GM12878 (cell line): ENCODE measurements around the gene SLC43A3. TPM values are rescaled to one million over a fixed set of nuclear protein-coding genes. Genes with fewer than 3 reads are reported as not detected.

Source experiments
- ATAC-seq: fragments of 200-7000 bp; cut with Tn5 transposase; 3 replicates; pipeline ENCODE4 v1.9.1; 2020; ENCODE audit warnings: mild to moderate bottlenecking, moderate library complexity
- BruUV-seq: library from RNA; stranded (reverse); fragments of 400-500 nt; replicated peaks from 2 replicates; lab custom pipeline; 2021; lab: Mats Ljungman, UMichigan
- CTCF ChIA-PET: fragments of 300-600 bp; sonication (Branson Sonifier 250); formaldehyde crosslinking; extraction: SDS; loops from one replicate; lab custom pipeline; 2021; ENCODE audit warnings: inconsistent platforms; lab: Yijun Ruan, JAX
- POLR2A ChIA-PET: fragments of 350-600 bp; formaldehyde crosslinking; extraction: SDS; loops from one replicate; lab custom pipeline; 2021; ENCODE audit warnings: inconsistent platforms; lab: Charles Lee
- RAD21 ChIA-PET: fragments of 300-600 bp; sonication (Branson Sonifier 250); formaldehyde crosslinking; loops from one replicate; lab custom pipeline; 2023; ENCODE audit warnings: antibody characterized with exemption; ENCODE audit not compliant: unreplicated experiment; lab: Charles Lee
- SMC1A ChIA-PET: fragments of 300-600 bp; sonication (Branson Sonifier 250); formaldehyde crosslinking; loops from one replicate; lab custom pipeline; 2023; ENCODE audit not compliant: unreplicated experiment, uncharacterized antibody; lab: Charles Lee
- DNase-seq: peaks from one replicate; pipeline ENCODE4 v3.0.0-alpha.2; 2011; ENCODE audit warnings: low read depth, low spot score
- FAIRE-seq: peaks from 3 replicates; lab custom pipeline; 2011; peaks lifted over from hg19 to GRCh38; lab: Jason Lieb, UNC
- H2AFZ ChIP-seq: 2 replicates; pipeline ENCODE4 v1.6.0; 2011; ENCODE audit warnings: low read depth, low read length, control low read depth; ENCODE audit not compliant: control insufficient read depth
- H3K27ac ChIP-seq: 2 replicates; pipeline ENCODE4 v1.5.1; 2011; ENCODE audit warnings: control low read depth; ENCODE audit not compliant: control insufficient read depth, insufficient read depth
- H3K27me3 ChIP-seq, 2 experiments: replicated peaks in 1 of 2; 2 replicates each; pipeline versions ENCODE4 v1.6.0 to v1.6.1; 2011; ENCODE audit warnings: low read length in 1 of 2; ENCODE audit not compliant: control insufficient read depth in 2 of 2, insufficient read depth in 2 of 2
- H3K36me3 ChIP-seq, 2 experiments: 2 replicates each; pipeline ENCODE4 v1.5.1; 2011; ENCODE audit warnings: low read length in 1 of 2; ENCODE audit not compliant: control insufficient read depth in 2 of 2, insufficient read depth in 2 of 2
- H3K4me1 ChIP-seq: 2 replicates; pipeline ENCODE4 v1.6.1; 2011; ENCODE audit warnings: mild to moderate bottlenecking, low read length, moderate library complexity, mixed read lengths; ENCODE audit not compliant: control insufficient read depth, insufficient read depth
- H3K4me2 ChIP-seq: 2 replicates; pipeline ENCODE4 v1.6.0; 2011; ENCODE audit warnings: control low read depth; ENCODE audit not compliant: control insufficient read depth, insufficient read depth
- H3K4me3 ChIP-seq: fragments of 200-600 bp; sonication (generic); 2 replicates; pipeline ENCODE4 v1.5.1; 2016
- H3K79me2 ChIP-seq: 2 replicates; pipeline ENCODE4 v1.6.0; 2011; ENCODE audit warnings: low read length; ENCODE audit not compliant: control insufficient read depth, insufficient read depth
- H3K9ac ChIP-seq: 2 replicates; pipeline ENCODE4 v1.8.0; 2011; ENCODE audit warnings: low read length, control low read depth, mixed read lengths; ENCODE audit not compliant: control insufficient read depth, insufficient read depth
- H3K9me3 ChIP-seq: replicated peaks from 3 replicates; pipeline ENCODE4 v1.5.1; 2011; ENCODE audit warnings: mild to moderate bottlenecking, low read length; ENCODE audit not compliant: control insufficient read depth, insufficient read depth
- H4K20me1 ChIP-seq: 2 replicates; pipeline ENCODE4 v1.6.0; 2011; ENCODE audit not compliant: control insufficient read depth, insufficient read depth
- CHD1 ChIP-seq: IDR thresholded peaks from 2 replicates; pipeline ENCODE4 v1.6.1; 2012; ENCODE audit warnings: low read depth, low read length, improper control_type of control experiment
- CTCF ChIP-seq, 3 experiments: IDR thresholded peaks in 2 of 3; conservative IDR thresholded peaks in 1 of 3; 2 replicates each; pipeline ENCODE4 v1.5.1; 2011; ENCODE audit warnings: low read depth in 3 of 3, low read length in 3 of 3, mild to moderate bottlenecking in 3 of 3, control low read depth in 2 of 3, moderate library complexity in 2 of 3, inconsistent platforms in 1 of 3, mixed read lengths in 1 of 3; ENCODE audit not compliant: control insufficient read depth in 2 of 3, insufficient read depth in 1 of 3; ENCODE audit errors: extremely low read depth in 1 of 3
- NBN ChIP-seq: fragments of 450-650 bp; IDR thresholded peaks from 2 replicates; pipeline ENCODE4 v1.6.1; 2016
- RAD21 ChIP-seq: IDR thresholded peaks from 2 replicates; pipeline ENCODE4 v1.6.1; 2011; ENCODE audit warnings: mild to moderate bottlenecking, low read depth, low read length, moderate library complexity; ENCODE audit not compliant: insufficient read depth
- RAD51 ChIP-seq: fragments of 450-650 bp; IDR thresholded peaks from 2 replicates; pipeline ENCODE4 v1.6.1; 2016; ENCODE audit warnings: moderate library complexity, mild to moderate bottlenecking, inconsistent platforms
- RELA ChIP-seq: fragments of 450-650 bp; IDR thresholded peaks from 2 replicates; pipeline ENCODE4 v1.8.0; 2014; ENCODE audit warnings: borderline replicate concordance; ENCODE audit not compliant: partially characterized antibody
- REST ChIP-seq: IDR thresholded peaks from 2 replicates; pipeline ENCODE4 v1.6.1; 2012; ENCODE audit warnings: mild to moderate bottlenecking, low read depth, low read length
- TBL1XR1 ChIP-seq: IDR thresholded peaks from 2 replicates; pipeline ENCODE4 v1.6.1; 2012; ENCODE audit warnings: low read depth, low read length, improper control_type of control experiment
- YY1 ChIP-seq: IDR thresholded peaks from 2 replicates; pipeline ENCODE4 v1.6.1; 2011; ENCODE audit warnings: low read depth, mild to moderate bottlenecking, low read length
- WGBS: methylation state at CpG from one replicate; pipeline ENCODE4 v1.1.6; 2016; ENCODE audit warnings: low lambda C conversion rate; ENCODE audit not compliant: insufficient replicate concordance, insufficient coverage; ENCODE audit errors: missing lambda C conversion rate; 5-methylcytosine and 5-hydroxymethylcytosine counted together
- in situ Hi-C: fragments of 300-500 bp; cut with MboI; formaldehyde crosslinking; loops from 9 replicates; pipeline ENCODE4 v1.14.3; 2018; ENCODE audit warnings: mixed read lengths
- intact Hi-C: fragments of 100-400 bp; cut with micrococcal nuclease; formaldehyde crosslinking; loops from one replicate; pipeline ENCODE4 v1.14.2; 2022; ENCODE audit not compliant: unreplicated experiment
- polyA plus RNA-seq, 11 experiments: library from polyadenylated mRNA; depleted of rRNA in 4 of 11; unstranded in 6 of 11; stranded (reverse) in 5 of 11; fragments of >200 nt; fragmentation: Nextera tagmentation in 4 of 11; fragmentation: Illumina TruSeq in 1 of 11; extraction: Ambion mirVana in 4 of 11; extraction: Trizol in 1 of 11; gene quantifications; 1 replicate in 1 of 11; 2 replicates in 10 of 11; pipeline versions ENCODE4 v1.2.1 to v1.2.3, GENCODE V29; 2011 to 2016; ENCODE audit warnings: inconsistent platforms in 2 of 11, missing spikeins in 2 of 11, low read depth in 1 of 11
- total RNA-seq, 4 experiments: library from RNA; depleted of rRNA in 3 of 4; stranded (reverse); fragments of >200 nt in 3 of 4; fragmentation: Illumina TruSeq in 1 of 4; extraction: Trizol in 1 of 4; gene quantifications; 2 replicates each; pipeline versions ENCODE4 v1.2.1 to v1.2.3, GENCODE V29; 2013 to 2021
- TF ChIP-seq, protein P1 (sequence below): IDR thresholded peaks from 2 replicates; pipeline ENCODE4 v1.6.1; 2012; ENCODE audit warnings: low read length, inconsistent platforms

The SLC43A3 gene
- total and polyA plus RNA-seq, 10 of the 15 experiments (the other 5 are each of a cell fraction or from before 2014, with no cell fraction given) = 37.5 to 237 (median 132) TPM

DNA sequence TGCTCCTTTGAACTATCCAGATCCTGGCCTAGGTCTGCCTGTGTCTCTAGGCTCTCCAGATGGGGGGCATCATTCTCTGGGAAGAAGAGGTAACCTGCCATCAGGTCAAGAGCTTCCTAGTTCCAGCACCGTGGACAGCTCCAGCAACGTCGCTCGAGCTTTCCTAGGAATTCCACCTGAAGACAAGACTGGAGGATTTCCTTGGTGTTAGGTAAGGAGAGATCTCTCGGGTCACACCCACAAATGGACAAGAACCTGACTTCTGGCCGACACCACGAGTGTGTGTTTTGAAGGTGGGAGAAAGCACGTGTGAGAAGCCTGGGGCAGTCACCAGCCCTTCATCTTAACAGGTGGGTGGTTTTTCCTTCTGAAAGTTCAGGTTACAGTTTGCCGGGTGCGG is 47.2 kb downstream of the SLC43A3 start:
- FAIRE-seq (no peak), DNase-seq (no peak), ATAC-seq (no peak)
- BruUV-seq = no TSS peak
- Histone ChIP-seq H3K9me3 (no peaks in the 10 kb centered on the region), H3K27ac (no peak overlapping the region), H3K4me3 (no peak overlapping the region), H3K36me3 (no peaks in the 10 kb centered on the region), H3K79me2 (no peaks in the 10 kb centered on the region), H3K4me2 (no peak overlapping the region), H3K4me1 (no peaks in the 10 kb centered on the region), H3K27me3 (no peaks in the 10 kb centered on the region; a peak in 1 of 4 replicates), H4K20me1 (no peaks in the 10 kb centered on the region), H2AFZ (no peak overlapping the region), H3K9ac (no peak overlapping the region)
- intact Hi-C loops = no loop called here
- ChIA-PET POLR2A (no interaction called here), SMC1A (interaction anchor here (1.0 to 1.3 kb wide), 2 partner anchors 9 to 79 kb away, joined by 3 to 5 read pairs; no protein-coding TSS in a partner anchor), CTCF (interaction anchor here (1.1 to 1.7 kb wide), 3 partner anchors 27 to 34 kb away, joined by 3 to 6 read pairs (median 4); no protein-coding TSS in a partner anchor), RAD21 (no interaction called here)
- 11% methylated on average over 10 of the region's 10 CpGs for WGBS
- in situ Hi-C loops = no loop called here
- TF ChIP-seq TBL1XR1 (no peak), REST (peak; percentile 87), NBN (no peak)

- H3K27me3 ChIP-seq = no peaks in the 10 kb centered on the region; a peak in 1 of 4 replicates
- H3K9ac ChIP-seq = no peak overlapping the region
- in situ Hi-C loops (no loop called here), intact Hi-C loops (no loop called here)
- no peaks in the 10 kb centered on the region for H3K9me3 ChIP-seq
- SMC1A ChIA-PET = no interaction called here
- H3K4me3 ChIP-seq = no peak overlapping the region
- no peaks in the 10 kb centered on the region for H3K36me3 ChIP-seq
- no peak overlapping the region for H3K27ac ChIP-seq
- H3K4me2 ChIP-seq = no peak overlapping the region
- no peak for DNase-seq
- CTCF ChIA-PET = no interaction called here
- RAD21 ChIA-PET = no interaction called here
- H2AFZ ChIP-seq = no peak overlapping the region
- POLR2A ChIA-PET = no interaction called here
- H4K20me1 ChIP-seq = no peaks in the 10 kb centered on the region
- no peaks in the 10 kb centered on the region for H3K79me2 ChIP-seq
- ATAC-seq = no peak
- H3K4me1 ChIP-seq = no peaks in the 10 kb centered on the region
- BruUV-seq = no TSS peak
- FAIRE-seq = no peak
- TF ChIP-seq CTCF (IDR thresholded peaks at IDR 0.05 in 2 of 3, conservative IDR thresholded peaks at IDR 0.05 in 1 of 3; ENCODE audit: control insufficient read depth in 2 of 3, extremely low read depth in 1 of 3, insufficient read depth in 1 of 3, low read depth in 3 of 3, low read length in 3 of 3) (no peak), CHD1 (no peak), YY1 (no peak), RAD21 (no peak), RAD51 (no peak), RELA (no peak)
- TF ChIP-seq, protein P1, sequence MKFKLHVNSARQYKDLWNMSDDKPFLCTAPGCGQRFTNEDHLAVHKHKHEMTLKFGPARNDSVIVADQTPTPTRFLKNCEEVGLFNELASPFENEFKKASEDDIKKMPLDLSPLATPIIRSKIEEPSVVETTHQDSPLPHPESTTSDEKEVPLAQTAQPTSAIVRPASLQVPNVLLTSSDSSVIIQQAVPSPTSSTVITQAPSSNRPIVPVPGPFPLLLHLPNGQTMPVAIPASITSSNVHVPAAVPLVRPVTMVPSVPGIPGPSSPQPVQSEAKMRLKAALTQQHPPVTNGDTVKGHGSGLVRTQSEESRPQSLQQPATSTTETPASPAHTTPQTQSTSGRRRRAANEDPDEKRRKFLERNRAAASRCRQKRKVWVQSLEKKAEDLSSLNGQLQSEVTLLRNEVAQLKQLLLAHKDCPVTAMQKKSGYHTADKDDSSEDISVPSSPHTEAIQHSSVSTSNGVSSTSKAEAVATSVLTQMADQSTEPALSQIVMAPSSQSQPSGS = no peak
These were observed 48.7 kb downstream of the SLC43A3 start for GRCh38 chr11:57378186-57378585.
